ENCODE data around the gene SSUH2.
"Not testable (repeated sequence)": the region's sequence is repeated elsewhere in the genome, so short reads cannot be mapped to it uniquely, and the experiment has no call there.

Gene SSUH2

GRCh38 chr3:8659242-8659641 is 14.6 kb upstream of the SSUH2 start:
- DNase-seq (ENCODE audit: low read depth) = no peak

- DNase-seq (ENCODE audit: low read depth) = no peak
Measured at GRCh38 chr3:8658306-8659212, 14.0 kb upstream of the SSUH2 start.

GRCh38 chr3:8657804-8658305 is 13.3 kb upstream of the SSUH2 start:
- DNase-seq (ENCODE audit: low read depth) = no peak

GRCh38 chr3:8656240-8656639 is 11.6 kb upstream of the SSUH2 start:
- DNase-seq (ENCODE audit: low read depth) = no peak

GRCh38 chr3:8655387-8655835 is 10.8 kb upstream of the SSUH2 start:
- DNase-seq (ENCODE audit: low read depth) = no peak

GRCh38 chr3:8654572-8655329 is 10.2 kb upstream of the SSUH2 start:
- DNase-seq (ENCODE audit: low read depth) = not testable (repeated sequence)

GRCh38 chr3:8653800-8654408 is 9.3 kb upstream of the SSUH2 start:
- DNase-seq (ENCODE audit: low read depth) = no peak

- no peak for DNase-seq (ENCODE audit: low read depth)
Measured at GRCh38 chr3:8652324-8652987, 7.9 kb upstream of the SSUH2 start.

GRCh38 chr3:8651418-8652323 is 7.1 kb upstream of the SSUH2 start:
- DNase-seq (ENCODE audit: low read depth) = no peak

GRCh38 chr3:8650583-8651416 is 6.2 kb upstream of the SSUH2 start:
- DNase-seq (ENCODE audit: low read depth) = no peak

- DNase-seq (ENCODE audit: low read depth) = no peak
Measured at GRCh38 chr3:8649757-8650156, 5.2 kb upstream of the SSUH2 start.

- DNase-seq (ENCODE audit: low read depth) = no peak
Measured at GRCh38 chr3:8648909-8649741, 4.5 kb upstream of the SSUH2 start.

GRCh38 chr3:8647137-8647985 is 2.8 kb upstream of the SSUH2 start:
- no peak for DNase-seq (ENCODE audit: low read depth)

- DNase-seq (ENCODE audit: low read depth) = no peak
Measured at GRCh38 chr3:8646313-8646938, 1.8 kb upstream of the SSUH2 start.

- DNase-seq (ENCODE audit: low read depth) = no peak
Measured at GRCh38 chr3:8645712-8646111, 1.1 kb upstream of the SSUH2 start.

GRCh38 chr3:8643693-8644365 is 769 bp downstream of the SSUH2 start:
- no peak for DNase-seq (ENCODE audit: low read depth)

- DNase-seq (ENCODE audit: low read depth) = no peak
Measured at GRCh38 chr3:8642001-8642400, 2.6 kb downstream of the SSUH2 start.
